Motor neuron (in vitro differentiated cells): ENCODE measurements around the gene POLRMT. TPM values are rescaled to one million over a fixed set of nuclear protein-coding genes. Genes with fewer than 3 reads are reported as not detected.

ENCODE experiments used
- ATAC-seq, 8 experiments: fragments of 200-7000 bp; cut with Tn5 transposase; replicated peaks in 6 of 8; 2 replicates each; pipeline ENCODE4 v1.8.0; 2021; ENCODE audit warnings: mild to moderate bottlenecking in 8 of 8, moderate library complexity in 8 of 8
- H3K27ac ChIP-seq, 2 donors: fragments of 250-450 bp; sonication (Bioruptor Pico); 2 replicates each; pipeline ENCODE4 v1.9.0; 2021; ENCODE audit warnings: antibody characterized with exemption in 2 of 2, mild to moderate bottlenecking in 2 of 2, moderate library complexity in 1 of 2
- H3K4me1 ChIP-seq, 2 donors: fragments of 250-450 bp; sonication (Bioruptor Pico); replicated peaks in 1 of 2; 2 replicates each; pipeline ENCODE4 v1.6.1; 2021; ENCODE audit warnings: antibody characterized with exemption in 2 of 2, mild to moderate bottlenecking in 2 of 2, moderate library complexity in 1 of 2
- H3K4me3 ChIP-seq, 5 donors: fragments of 250-450 bp; sonication (Bioruptor Pico); 2 replicates each; pipeline ENCODE4 v1.9.0; 2021; ENCODE audit warnings: antibody characterized with exemption in 5 of 5, mild to moderate bottlenecking in 5 of 5, moderate library complexity in 4 of 5
- WGBS, 10 experiments: fragments of 450-650 bp; shearing (Covaris generic); methylation state at CpG; one replicate each; pipeline ENCODE4 v1.0.0; 2022; 5-methylcytosine and 5-hydroxymethylcytosine counted together
- in situ Hi-C, 9 experiments: fragments of 400-800 bp; cut with MboI; loops; one replicate each; pipeline ENCODE4 v1.15.0; 2021; ENCODE audit warnings: low sequenced_read_pairs in 9 of 9, low pct_unique_long_range_greater_than_20kb in 2 of 9; ENCODE audit not compliant: unreplicated experiment in 9 of 9
- total RNA-seq, 8 experiments: library from RNA; unstranded; fragments of 300-600 nt; gene quantifications; 2 replicates each; pipeline versions ENCODE4 v1.2.3 to v1.2.4, GENCODE V29; 2022

The POLRMT gene
- total RNA-seq, 8 experiments from 2014 or later: 18.3 to 56.9 (median 33.5) TPM

DNA sequence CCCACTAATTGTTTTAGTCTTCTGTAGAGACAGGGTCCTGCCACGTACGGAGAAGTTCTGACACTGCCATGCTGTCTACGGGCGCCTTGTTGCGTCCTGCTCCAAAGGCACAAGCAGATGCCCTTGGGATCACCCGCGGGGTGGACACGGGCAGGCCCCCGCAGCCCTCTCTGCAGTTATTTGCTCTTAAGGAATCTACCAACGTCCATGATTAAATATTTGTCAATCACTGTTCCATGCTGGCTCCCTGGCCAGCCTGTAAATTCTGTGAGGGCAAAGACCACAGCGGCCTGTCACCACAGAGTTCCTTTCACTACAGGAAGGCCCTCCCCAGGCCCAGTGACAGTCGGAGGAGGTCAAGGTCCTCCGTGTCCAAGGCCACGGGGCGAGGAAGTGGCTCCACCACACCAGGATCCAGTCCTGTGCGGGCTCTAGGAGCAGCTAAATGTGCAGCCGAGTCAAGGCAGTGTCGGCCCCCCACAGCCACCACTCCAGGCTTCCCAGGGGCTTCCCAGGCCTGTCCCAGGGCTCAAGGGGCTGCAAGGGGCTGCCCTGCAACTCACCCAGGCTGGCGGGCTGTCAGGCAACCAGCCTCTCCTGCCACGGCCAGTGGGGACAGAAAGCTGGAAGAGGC is 27.6 kb upstream of the POLRMT start:
- Histone ChIP-seq H3K4me3 (peak overlapping the region; percentile 66 to 97 (median 90)), H3K27ac (no peak overlapping the region), H3K4me1 (peaks cover 27 to 35% of the 10 kb centered on the region in 2 donors)
- 80 to 86% (median 83%) methylated on average over 1 to 2 of the region's 20 CpGs; no CpG with 5 or more reads in 7 of the 10 experiments for WGBS, 10 experiments
- no peak for ATAC-seq
- in situ Hi-C loops: loop anchor here in 5 of 9 experiments (10.0 to 25.0 kb wide), 4 partner anchors 64 to 251 kb away; partner anchors contain the start of genes KISS1R (in 1 of the 5), MISP (in 1 of the 5) and R3HDM4 (in 1 of the 5)

DNA sequence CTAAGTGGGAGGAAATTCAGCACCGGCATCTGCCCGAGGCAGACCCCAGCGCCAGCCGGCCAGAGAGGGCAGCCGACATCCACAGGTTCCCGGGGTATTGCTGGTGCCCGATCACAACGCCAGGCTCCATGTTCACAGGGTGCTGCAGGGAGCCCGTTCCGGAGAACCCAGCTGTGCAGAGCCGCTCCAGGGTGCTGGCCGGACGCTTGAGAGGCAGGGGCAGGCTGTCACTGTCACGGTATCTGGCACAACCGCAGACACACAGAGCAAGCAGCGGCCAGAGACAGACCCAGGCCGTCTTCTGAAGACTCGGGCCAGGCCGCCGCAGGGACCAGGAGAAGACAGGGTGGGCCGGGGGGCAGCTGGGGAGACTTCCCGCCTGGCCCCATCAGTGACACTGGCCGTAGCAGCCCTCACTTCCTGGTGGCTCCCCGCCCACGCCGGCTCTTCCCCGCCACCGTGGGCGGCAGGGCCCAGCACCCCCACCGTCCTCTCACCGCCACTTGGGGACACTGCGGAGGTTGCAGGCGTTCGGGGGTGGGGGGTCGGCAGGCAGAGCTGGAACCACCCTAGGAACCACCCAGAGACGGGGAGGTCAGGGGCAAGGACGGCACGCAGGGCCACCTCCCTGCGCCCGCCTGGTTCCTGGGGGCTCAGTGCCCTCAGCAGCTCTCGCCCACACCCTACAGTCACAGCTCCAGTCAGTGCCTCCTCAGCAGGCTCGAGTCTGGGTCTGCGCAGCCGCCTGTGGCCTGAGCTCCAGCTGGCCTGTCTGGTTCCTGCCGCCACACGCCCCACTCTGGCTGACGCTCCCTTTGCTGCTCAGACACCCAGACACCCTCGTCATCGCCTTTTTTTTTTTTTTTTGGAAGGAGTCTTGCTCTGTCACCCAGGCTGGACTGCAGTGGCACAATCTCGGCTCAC is 25.8 kb upstream of the POLRMT start:
- H3K4me1 ChIP-seq: peaks cover 27 to 29% of the 10 kb centered on the region in 2 donors
- ATAC-seq: peak in 3 of 8 experiments; percentile 30 to 63 (median 52)
- no peak overlapping the region for H3K27ac ChIP-seq
- WGBS, 10 experiments: 0 to 88% (median 53%) methylated on average over 1 to 8 of the region's 50 CpGs; no CpG with 5 or more reads in 2 of the 10 experiments
- H3K4me3 ChIP-seq: no peak overlapping the region
- in situ Hi-C loops: loop anchor here in 2 of 9 experiments (25.0 kb wide), 2 partner anchors 103 to 253 kb away; partner anchors contain the start of genes KISS1R (in 1 of the 2), MISP (in 1 of the 2) and R3HDM4 (in 1 of the 2)

DNA sequence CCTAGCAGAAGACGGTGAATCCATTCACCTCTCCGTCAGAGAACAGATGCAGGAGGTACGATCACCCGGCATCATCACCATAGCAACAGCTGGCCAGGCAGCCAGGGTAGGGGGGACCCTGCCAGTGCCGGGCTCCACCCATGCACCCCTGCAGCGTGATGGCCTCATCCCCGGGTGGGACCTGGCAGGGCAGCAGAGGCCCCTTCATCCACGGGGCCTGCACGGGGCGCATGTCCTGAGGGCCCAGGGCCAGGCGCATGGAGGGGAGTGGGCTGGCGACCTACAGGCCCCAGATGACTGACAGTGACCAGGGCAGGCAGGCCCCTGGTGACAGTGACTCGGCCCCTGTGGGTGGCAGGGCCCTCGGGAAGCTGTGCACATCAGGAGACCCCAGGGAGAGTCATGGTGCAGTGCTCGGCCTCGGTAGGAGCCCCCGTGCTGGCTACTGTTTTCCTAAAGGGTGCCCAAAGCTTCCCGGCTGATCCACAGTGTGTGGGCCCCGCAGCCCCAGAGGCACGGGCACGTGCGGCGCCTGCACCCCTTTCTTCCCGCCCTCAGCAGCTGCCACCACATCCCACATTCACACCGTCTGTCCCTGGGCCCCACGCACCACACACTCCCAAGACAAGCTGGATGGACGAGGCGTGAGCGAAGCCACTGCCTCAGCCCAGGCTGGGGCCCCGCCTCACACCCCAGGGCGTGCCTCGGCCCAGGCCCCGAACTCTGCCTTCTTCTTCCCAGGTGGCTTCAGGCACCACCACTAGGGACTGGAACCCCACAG is 24.9 kb upstream of the POLRMT start:
- peaks cover 21% of the 10 kb centered on the region in 2 donors for H3K4me1 ChIP-seq
- peak in 4 of 8 experiments; percentile 5 to 30 (median 16) for ATAC-seq
- 60 to 85% methylated on average over 1 to 4 of the region's 33 CpGs; no CpG with 5 or more reads in 8 of the 10 experiments for WGBS, 10 experiments
- H3K27ac ChIP-seq: no peak overlapping the region
- H3K4me3 ChIP-seq: no peak overlapping the region
- in situ Hi-C loops: loop anchor here in 2 of 9 experiments (25.0 kb wide), 2 partner anchors 104 to 254 kb away; partner anchors contain the start of genes KISS1R (in 1 of the 2), MISP (in 1 of the 2) and R3HDM4 (in 1 of the 2)

DNA sequence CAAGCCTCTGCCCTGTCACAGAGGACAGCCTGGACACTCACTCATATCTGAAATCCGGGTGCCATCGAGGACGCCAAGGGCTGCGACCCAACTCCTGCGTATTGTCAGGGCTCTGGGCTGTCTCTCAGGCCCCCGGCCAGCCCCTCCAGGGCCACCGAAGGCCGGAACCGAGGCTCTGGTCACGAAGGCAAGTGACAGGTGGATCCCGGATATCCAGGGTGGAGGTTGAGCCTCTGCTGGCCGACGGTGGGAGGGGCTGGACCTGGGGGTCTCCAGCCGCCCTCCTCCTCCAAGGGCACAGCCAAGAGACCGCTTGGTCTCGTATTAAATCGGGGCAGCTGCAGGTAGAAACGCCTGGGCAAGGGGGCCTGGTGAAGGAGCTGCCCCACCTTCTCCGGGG is 24.3 kb upstream of the POLRMT start:
- no peak for ATAC-seq
- 79 to 89% methylated on average over 3 to 7 of the region's 19 CpGs; no CpG with 5 or more reads in 8 of the 10 experiments for WGBS, 10 experiments
- H3K4me3 ChIP-seq: no peak overlapping the region

DNA sequence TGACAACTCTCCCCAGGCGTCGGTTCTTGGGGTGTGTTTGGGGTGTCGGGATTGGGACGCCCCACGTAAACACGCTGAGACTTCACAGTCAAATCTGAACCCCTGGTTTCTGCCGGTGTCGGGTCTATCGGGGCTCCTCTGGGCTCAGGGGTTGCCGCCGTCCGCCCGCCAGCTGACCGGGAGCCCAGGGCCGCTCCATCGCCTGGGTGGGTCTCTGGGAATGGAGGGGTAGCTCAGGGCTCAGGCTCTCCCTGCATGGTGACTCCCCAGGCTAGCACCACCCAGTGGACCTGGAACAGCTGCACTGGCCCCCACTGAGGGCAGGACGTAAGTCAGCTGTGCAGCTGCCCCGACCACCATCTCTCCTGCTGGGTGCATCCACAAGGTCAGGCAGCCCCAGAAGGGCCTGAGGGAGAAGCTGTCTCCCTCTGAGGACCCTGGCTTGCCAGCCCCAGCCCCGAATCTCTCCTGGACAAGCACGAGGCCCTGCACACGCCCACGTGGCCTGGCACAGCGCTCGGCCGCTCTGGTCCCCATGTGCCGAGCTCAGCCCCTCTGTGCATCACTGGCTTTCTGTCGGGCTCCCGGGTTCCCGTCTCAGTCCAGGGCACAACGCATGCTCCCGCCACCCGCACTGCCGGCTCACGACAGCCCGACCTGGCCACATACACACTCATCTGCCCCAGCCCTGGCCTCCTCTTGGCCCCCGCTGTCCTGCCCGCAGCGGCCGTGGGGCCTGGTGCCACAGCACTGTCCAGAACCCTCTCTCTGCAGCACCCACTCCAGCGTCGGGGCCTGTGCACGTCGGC is 23.6 kb upstream of the POLRMT start:
- 92 to 100% (median 99%) methylated on average over 1 to 8 of the region's 43 CpGs; no CpG with 5 or more reads in 6 of the 10 experiments for WGBS, 10 experiments
- in situ Hi-C loops: loop anchor here in 2 of 9 experiments (25.0 kb wide), 2 partner anchors 105 to 255 kb away; partner anchors contain the start of genes KISS1R (in 1 of the 2), MISP (in 1 of the 2) and R3HDM4 (in 1 of the 2)
- ATAC-seq: no peak
- H3K27ac ChIP-seq: no peak overlapping the region
- peaks cover 21% of the 10 kb centered on the region in 2 donors for H3K4me1 ChIP-seq
- no peak overlapping the region for H3K4me3 ChIP-seq

More for the DNA sequence above, 24.3 kb upstream of the POLRMT start:
- peaks cover 21% of the 10 kb centered on the region in 2 donors for H3K4me1 ChIP-seq
- in situ Hi-C loops: loop anchor here in 2 of 9 experiments (25.0 kb wide), 2 partner anchors 105 to 255 kb away; partner anchors contain the start of genes KISS1R (in 1 of the 2), MISP (in 1 of the 2) and R3HDM4 (in 1 of the 2)
- H3K27ac ChIP-seq: no peak overlapping the region

DNA sequence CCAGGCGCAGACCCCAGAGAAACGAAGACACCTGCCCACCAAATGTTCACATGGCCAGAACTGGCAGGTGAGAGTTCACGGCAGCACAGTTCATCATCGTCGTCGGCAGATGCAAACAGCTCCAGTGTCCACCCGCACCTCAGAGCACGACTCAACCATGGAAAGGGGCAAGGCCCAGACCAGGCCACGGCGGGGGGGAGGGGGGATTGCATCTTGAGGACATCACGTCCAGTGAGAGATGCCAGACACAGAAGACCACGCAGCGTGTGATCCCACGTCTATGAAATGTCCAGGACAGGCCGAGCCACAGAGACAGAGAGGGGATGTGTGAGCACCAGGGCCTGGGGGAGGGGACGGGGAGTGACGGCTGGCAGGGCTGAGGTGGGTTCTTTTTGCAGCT is 22.4 kb upstream of the POLRMT start:
- Histone ChIP-seq H3K4me3 (no peak overlapping the region), H3K4me1 (peaks cover 8 to 10% of the 10 kb centered on the region in 2 donors), H3K27ac (no peak overlapping the region)
- WGBS, 10 experiments: 60% methylated on average over 1 of the region's 17 CpGs; no CpG with 5 or more reads in 9 of the 10 experiments
- in situ Hi-C loops: loop anchor here in 2 of 9 experiments (25.0 kb wide), 2 partner anchors 107 to 257 kb away; partner anchors contain the start of genes KISS1R (in 1 of the 2), MISP (in 1 of the 2) and R3HDM4 (in 1 of the 2)
- no peak for ATAC-seq

DNA sequence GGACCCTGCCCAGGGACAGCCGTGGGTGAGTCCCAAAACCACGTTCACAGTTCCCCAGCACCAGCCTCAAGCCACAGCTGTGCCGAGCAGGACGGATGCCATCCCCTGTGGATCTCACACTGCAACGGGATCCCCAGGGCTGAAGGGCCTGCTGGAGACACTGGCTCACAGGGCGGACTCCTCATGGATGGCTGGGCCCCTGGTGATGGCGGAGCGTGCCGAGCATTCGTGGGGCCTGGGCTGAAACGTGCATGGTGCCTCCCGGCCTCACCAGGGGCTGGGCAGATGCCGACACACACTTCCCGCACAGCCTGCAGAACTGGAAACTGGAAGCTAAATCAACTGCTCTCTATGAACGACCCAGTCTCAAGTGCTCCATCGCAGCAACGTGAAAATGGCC is 20.1 kb upstream of the POLRMT start:
- in situ Hi-C loops: loop anchor here in 2 of 9 experiments (25.0 kb wide), 2 partner anchors 109 to 259 kb away; partner anchors contain the start of genes KISS1R (in 1 of the 2), MISP (in 1 of the 2) and R3HDM4 (in 1 of the 2)
- WGBS, 10 experiments: 87 to 97% methylated on average over 3 to 5 of the region's 17 CpGs; no CpG with 5 or more reads in 8 of the 10 experiments
- ATAC-seq: no peak
- Histone ChIP-seq H3K4me1 (peaks cover 7% of the 10 kb centered on the region in 2 donors), H3K27ac (no peak overlapping the region), H3K4me3 (no peak overlapping the region)

DNA sequence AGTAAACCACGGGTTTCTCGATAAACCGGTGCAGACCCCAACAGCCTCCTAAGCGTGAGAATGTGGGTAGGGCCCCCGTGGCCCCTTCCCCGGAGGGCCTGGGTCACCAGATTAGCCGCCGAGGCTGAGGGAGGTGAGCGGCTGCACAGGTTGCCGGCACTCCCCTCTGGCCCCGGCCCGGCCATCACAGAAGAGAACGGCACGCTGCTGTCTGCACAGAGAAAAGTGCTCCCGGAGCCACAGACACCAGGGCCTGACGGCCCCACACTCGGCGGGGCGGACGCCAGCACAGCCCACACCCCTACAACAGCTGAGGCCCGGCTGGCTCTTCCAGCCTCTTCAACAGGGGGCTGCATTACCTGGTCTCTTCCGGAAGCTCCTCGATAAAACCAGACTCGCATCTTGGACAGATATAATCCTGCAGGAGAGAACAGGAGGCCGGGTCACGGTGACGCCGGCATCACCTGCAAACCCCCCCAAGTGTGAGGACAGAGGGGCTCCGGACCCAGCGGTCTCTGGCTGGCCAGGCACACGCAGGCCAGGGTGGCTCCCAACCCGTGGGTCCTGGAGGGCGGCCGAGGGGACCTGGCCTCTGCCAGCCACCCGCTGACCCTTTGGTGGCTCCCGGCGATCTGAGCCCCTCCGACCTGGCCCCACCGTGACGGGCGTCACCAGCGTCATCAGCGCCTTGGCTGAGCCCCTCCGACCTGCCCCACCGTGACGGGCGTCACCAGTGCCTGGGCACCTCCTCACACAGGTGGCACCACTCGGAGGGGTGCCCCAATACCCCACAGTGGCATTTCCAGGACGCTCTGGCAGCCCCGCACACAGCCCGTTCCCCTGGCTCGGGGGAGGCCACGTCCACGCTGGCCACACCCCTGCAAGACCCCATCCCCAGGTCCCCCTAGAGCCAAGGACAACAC is 19.4 kb upstream of the POLRMT start:
- Histone ChIP-seq H3K4me1 (peaks cover under 1 to 2% of the 10 kb centered on the region in 2 donors), H3K27ac (no peak overlapping the region), H3K4me3 (no peak overlapping the region)
- 80 to 100% (median 98%) methylated on average over 1 to 6 of the region's 54 CpGs; no CpG with 5 or more reads in 4 of the 10 experiments for WGBS, 10 experiments
- in situ Hi-C loops: loop anchor here in 2 of 9 experiments (25.0 kb wide), 2 partner anchors 110 to 260 kb away; partner anchors contain the start of genes KISS1R (in 1 of the 2), MISP (in 1 of the 2) and R3HDM4 (in 1 of the 2)
- ATAC-seq: no peak

DNA sequence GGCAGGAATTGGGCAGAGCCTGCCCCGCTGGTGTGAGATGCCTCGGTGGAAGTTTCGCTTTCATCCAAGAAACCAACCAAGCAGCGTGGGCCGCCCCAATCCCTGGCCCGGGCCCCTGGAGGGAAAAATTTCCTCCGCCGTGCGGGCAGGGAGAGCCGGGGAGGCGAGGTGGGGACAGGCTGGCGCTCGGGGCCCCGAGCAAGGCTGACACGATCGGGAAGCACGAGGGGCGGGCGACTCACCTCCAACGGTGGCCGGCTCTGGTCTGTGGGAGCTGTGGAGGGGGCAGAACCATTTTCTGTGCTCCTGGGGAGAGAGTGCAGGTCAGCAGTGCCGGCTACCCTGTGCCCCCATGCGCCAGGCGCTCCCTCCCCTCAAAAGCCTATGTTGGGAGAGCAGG is 18.7 kb upstream of the POLRMT start:
- H3K4me3 ChIP-seq: no peak overlapping the region
- in situ Hi-C loops: loop anchor here in 2 of 9 experiments (25.0 kb wide), 2 partner anchors 110 to 260 kb away; partner anchors contain the start of genes KISS1R (in 1 of the 2), MISP (in 1 of the 2) and R3HDM4 (in 1 of the 2)
- WGBS, 10 experiments: no CpG with 5 or more reads among the region's 24 CpGs
- H3K27ac ChIP-seq: no peak overlapping the region
- no peaks in the 10 kb centered on the region for H3K4me1 ChIP-seq
- ATAC-seq: no peak

DNA sequence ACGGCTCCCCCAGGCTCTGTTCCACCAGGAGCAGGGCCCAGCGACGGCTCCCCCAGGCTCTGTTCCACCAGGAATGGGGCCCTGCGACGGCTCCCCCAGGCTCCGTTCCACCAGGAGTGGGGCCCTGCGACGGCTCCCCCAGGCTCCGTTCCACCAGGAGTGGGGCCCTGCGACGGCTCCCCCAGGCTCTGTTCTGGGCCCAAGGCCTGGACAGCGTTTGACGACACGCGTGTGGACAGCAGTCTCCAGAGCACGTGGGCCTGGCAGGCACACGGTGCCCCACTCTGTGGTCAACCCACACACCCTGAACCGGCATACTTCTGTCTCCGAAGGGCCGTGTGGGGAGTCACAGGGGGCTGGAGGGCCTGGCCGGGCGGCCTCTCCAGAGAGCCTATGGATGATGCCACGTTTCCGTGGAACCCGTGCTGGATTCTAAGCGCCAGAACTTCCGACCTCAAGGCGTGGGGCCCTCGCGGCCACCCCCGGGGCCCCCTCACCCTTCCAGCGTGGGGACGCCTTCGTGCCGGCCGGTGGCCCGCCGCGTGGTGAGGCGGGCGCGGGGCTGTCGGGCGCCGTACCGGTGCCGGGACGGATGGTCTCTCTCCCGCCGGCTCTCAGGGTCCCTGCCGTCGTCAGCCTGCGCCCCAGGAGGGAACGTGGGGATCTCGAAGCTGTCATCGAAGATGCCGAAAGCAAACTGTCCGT is 17.9 kb upstream of the POLRMT start:
- Histone ChIP-seq H3K27ac (no peak overlapping the region), H3K4me3 (no peak overlapping the region), H3K4me1 (no peaks in the 10 kb centered on the region)
- no peak for ATAC-seq
- in situ Hi-C loops: loop anchor here in 2 of 9 experiments (25.0 kb wide), 2 partner anchors 111 to 261 kb away; partner anchors contain the start of genes KISS1R (in 1 of the 2), MISP (in 1 of the 2) and R3HDM4 (in 1 of the 2)
- 80 to 100% (median 93%) methylated on average over 1 to 5 of the region's 58 CpGs; no CpG with 5 or more reads in 4 of the 10 experiments for WGBS, 10 experiments
